GM19240 (cell line): ENCODE results near the gene KRT77.
"Not testable (repeated sequence)": the region's sequence is repeated elsewhere in the genome, so short reads cannot be mapped to it uniquely, and the experiment has no call there.

Experiments used
- DNase-seq: peaks from one replicate; pipeline ENCODE4 v3.0.0; 2011; ENCODE audit warnings: low spot score; ENCODE audit not compliant: insufficient read length

KRT77 gene

GRCh38 chr12:52722680-52723079 lies 19.4 kb upstream of the KRT77 start:
- no peak for DNase-seq

DNA sequence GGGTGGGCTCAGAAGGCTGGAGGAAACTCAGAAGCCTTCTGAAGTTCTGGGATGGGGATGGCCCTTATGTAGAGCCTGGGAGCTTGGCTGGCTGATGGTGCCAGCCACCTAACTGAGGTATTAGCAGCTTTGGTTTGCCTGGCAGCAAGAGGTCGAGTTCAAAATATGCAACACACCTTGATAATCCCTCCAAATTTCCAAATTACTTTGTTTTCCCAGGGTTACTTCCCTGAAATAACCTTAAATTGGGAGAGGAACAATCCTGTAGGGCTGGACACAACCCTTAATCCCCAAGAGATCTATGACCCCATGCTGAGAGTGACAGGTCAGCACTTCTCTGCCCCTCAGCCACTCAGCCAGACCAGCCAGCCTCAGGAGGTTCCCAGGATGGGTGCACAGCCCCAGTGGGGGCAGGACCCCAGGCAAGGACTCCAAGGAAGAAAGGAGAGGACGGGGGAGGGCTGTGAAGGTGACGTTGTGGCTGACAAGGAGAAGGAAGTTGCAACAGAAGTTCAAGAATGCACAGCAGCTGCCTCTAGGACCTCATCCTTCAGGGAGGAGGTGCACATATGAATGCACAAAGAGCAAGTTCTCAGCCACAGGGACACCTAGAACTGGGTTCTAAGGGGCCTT lies 18.6 kb upstream of the KRT77 start:
- DNase-seq, result no peak

DNA sequence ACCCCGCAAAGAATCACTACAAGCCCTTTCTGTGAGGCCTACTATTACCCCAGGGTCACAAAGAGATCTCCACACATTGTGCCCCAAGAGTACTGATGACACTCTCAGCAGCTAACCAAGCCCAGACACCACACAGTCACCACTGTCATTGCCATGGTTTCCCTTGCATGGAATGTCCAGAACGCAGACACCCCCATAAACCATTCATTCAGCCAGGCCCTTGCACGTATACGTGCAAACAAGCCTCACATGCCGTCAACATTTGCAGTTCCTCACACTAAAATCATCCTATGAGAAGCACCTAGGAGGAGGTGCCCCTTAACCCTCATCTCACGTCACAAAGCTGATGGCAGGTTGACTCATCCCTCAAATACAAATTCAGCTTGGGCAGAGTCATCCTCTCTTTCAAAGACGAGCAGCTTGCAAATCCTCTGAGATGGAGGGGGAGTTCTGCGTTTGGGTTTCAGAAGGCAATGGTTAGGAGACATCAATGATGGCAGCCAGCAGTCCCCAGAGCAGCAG lies 17.1 kb upstream of the KRT77 start:
- DNase-seq, result no peak

GRCh38 chr12:52716061-52716460 lies 12.7 kb upstream of the KRT77 start:
- no peak for DNase-seq

GRCh38 chr12:52715416-52715815 lies 12.1 kb upstream of the KRT77 start:
- no peak for DNase-seq

DNA sequence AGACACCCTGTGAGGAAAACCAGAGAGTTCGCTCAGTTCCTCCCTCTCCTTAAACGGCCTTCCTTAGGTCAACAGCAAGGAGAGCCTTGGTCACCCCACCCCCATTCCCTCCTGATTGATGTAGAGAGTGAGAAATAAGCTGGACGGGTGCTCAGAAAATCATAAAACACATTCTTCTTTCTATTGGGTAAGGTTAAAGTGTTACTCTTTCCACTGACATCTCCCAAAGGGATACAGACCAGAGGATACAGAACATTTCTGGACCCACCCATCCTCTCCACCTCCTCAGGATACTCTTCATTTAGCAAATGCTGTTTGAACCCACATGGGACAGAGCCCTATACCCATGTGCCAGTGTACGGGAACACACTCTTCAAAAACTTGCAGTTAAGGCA lies 11.6 kb upstream of the KRT77 start:
- no peak for DNase-seq

DNA sequence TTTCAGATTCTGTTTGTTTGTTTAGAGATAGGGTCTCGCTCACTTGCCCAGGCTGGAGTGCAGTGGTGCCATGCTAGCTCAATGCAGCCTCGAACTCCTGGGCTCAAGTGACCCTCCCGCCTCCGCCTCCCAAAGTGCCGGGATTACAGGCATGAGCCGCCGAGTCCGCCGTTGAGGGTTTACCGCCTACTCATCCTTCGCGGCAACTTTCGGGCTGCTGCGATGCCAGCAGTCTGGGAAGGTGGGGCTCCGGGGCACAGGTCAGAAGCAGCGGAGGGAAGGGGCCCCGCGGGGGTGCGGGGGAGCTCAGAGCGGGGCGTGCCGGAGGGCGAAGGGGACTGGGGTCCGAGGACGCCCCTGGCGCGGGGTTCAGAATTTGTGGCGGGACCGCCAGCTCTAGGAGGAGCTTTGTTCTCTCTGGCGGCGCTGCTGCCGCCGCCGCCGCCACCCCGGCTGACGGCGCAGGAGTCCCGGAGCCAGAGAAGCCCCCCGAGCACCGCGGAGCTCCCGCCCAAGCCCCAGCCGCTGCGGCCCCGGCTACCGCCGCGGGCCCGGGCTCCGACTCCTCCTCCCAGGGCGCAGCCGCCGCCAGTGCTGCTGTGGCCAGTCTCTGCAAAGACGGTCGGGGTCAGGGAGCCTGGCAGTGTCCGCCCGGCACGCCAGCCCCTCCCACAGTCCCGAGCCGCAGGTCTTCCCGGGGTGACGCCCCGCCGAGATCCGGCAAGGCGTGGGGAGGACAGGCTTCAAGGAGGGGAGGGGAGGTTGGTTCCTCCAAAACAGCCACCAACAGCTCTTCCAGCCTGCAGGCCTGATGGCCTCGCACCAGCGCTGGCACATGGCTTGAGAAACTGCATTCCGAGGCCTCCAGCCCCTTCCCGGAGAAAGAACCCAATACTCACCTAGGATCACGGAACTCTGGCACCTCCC lies 10.9 kb upstream of the KRT77 start:
- no peak for DNase-seq

DNA sequence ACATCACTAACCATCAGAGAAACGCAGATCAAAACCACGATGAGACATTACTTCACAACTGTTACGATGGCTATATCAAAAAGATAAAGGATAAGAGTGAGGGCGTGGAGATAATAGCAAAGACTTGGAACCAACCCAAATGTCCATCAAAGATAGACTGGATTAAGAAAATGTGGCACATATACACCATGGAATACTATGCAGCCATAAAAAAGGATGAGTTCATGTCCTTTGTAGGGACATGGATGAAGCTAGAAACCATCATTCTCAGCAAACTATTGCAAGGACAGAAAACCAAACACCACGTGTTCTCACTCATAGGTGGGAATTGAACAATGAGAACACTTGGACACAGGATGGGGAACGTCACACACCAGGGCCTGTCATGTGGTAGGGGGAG lies 8.8 kb upstream of the KRT77 start:
- DNase-seq, result not testable (repeated sequence)

GRCh38 chr12:52710730-52711129 lies 7.4 kb upstream of the KRT77 start:
- no peak for DNase-seq

DNA sequence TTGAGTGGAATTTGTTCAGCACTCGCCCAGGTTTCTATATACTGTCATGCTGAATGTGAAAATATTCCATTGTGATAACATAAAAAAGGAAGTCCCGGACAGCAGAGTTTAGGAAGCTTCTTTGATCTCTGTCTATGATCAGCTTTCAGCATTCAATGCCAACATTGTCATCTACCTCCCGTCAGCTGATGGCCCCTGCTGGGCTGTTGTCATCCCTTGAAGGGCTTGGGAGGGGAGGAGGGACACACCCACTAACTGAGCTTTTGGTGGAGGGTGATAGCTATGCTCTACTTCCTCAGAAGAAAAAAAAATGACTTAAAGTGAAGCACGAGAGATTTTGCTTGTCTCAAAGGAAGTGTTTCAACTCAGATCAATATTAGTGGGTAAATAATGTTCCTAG lies 4.7 kb upstream of the KRT77 start:
- DNase-seq, result no peak

DNA sequence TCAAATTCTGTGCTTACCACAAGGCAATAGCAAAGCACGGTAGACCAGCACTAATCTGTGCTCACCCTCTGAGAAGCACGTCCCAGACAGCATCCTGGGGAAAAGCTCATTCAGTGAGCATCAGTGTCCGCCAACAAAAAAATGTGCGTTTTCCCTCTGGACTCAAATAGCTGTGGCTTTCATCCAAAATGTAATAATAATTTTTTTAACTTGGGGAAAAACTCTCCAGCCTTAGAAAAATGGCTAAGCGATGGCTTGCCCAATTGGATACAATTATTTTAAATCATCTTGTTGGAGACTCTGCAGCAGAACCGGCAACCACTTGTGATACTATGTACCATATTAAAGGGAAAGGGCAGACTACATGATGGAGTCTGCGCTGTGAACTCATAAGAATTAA lies 1.1 kb upstream of the KRT77 start:
- DNase-seq, result no peak

- DNase-seq, result no peak
Measured at GRCh38 chr12:52703878-52704277, 554 bp upstream of the KRT77 start.

DNA sequence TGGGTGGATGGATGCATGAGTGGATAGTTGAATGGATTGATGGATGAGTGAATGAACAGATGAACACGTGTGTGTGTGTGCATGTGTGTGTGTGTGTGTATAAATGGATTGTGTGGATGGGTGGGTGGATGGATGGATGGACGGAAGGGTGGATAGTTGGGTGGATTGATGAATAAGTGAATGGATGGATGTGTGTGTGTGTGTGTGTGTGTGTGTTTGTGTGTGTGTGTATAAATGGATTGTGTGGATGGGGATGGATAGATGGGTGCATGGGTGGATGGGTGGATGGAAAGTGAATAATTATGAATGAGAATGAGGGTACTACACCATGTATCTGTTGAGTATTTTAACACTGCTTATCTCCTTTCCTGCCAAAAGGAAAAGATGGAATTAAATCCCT lies 986 bp downstream of the KRT77 start:
- no peak for DNase-seq

GRCh38 chr12:52701281-52701680 lies 2.0 kb downstream of the KRT77 start:
- no peak for DNase-seq

DNA sequence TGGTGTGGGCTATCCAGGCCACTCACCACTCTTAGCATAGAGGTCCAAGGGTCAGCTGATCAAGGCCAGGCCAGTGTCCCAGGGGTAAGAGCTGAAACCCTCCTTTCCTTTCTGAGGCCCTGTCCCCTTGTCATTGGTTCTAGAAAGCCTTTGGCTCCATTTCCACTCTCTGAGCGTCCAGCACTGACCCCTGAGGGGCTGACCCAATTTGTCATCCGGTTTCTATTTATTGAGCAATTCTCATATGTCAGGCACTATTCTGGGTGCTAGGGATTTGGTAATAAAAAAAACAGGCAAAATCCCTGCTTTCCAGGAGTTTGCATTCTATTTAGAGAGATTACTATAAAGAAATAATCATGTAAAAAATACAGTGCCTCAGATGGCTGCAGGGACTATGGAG lies 3.4 kb downstream of the KRT77 start:
- DNase-seq, result no peak

GRCh38 chr12:52699373-52699772 lies 4.0 kb downstream of the KRT77 start:
- DNase-seq, result no peak

- DNase-seq, result no peak
Measured at GRCh38 chr12:52698651-52699340, 4.5 kb downstream of the KRT77 start.

- no peak for DNase-seq
Measured at GRCh38 chr12:52697058-52697582, 6.2 kb downstream of the KRT77 start.

- no peak for DNase-seq
Measured at GRCh38 chr12:52696588-52696987, 6.7 kb downstream of the KRT77 start.

DNA sequence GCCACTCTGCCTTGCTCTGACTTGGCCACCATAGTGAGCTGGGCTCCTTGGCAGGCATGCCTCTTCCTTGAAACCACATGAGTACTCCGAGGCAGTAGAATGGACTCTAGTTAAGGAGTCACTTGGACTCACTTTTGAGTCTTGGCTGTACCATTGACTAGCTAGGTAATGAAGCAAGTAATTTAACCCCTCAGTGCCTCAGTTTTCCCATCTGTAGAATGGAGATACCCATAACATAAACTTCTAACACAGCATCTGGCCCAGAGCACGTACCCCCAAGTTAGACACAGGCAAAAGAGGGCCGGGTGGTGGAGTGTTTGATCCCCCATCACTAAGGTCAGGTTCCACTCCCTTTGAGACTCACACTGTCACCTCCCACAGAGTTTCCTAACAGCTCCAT lies 8.3 kb downstream of the KRT77 start:
- no peak for DNase-seq

- DNase-seq, result no peak
Measured at GRCh38 chr12:52694151-52694550, 9.2 kb downstream of the KRT77 start.

DNA sequence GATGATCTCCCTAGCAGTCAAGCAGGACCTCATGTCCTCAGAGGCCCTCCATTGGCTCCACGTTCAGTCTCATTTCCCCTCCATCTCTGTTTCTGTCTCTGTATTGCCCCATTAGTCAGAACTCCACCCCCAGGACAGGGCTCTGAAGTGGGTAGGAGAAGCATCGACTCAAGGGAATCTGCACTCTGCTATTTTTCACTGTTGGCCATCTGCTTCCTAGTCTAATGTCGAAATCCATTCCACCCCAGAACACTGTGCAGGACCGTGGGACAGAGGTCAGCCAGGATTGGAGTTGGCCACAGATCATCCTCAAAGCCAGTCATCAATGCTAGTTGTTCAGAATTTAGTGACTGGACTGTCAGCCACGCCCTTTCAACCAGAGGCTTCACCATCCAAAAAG lies 10.1 kb downstream of the KRT77 start:
- no peak for DNase-seq
